GM10266 (cell line): ENCODE results near the gene TM9SF3.

Experiments used
- DNase-seq: peaks from one replicate; pipeline ENCODE4 v3.0.0; 2012; ENCODE audit errors: extremely low spot score
- TF ChIP-seq, protein P1 (sequence below): IDR thresholded peaks from 2 replicates; pipeline ENCODE4 v1.5.1; 2012; ENCODE audit warnings: mild to moderate bottlenecking, low read depth; ENCODE audit not compliant: control insufficient read depth, insufficient read depth; ENCODE audit errors: missing control alignments

The TM9SF3 gene

DNA sequence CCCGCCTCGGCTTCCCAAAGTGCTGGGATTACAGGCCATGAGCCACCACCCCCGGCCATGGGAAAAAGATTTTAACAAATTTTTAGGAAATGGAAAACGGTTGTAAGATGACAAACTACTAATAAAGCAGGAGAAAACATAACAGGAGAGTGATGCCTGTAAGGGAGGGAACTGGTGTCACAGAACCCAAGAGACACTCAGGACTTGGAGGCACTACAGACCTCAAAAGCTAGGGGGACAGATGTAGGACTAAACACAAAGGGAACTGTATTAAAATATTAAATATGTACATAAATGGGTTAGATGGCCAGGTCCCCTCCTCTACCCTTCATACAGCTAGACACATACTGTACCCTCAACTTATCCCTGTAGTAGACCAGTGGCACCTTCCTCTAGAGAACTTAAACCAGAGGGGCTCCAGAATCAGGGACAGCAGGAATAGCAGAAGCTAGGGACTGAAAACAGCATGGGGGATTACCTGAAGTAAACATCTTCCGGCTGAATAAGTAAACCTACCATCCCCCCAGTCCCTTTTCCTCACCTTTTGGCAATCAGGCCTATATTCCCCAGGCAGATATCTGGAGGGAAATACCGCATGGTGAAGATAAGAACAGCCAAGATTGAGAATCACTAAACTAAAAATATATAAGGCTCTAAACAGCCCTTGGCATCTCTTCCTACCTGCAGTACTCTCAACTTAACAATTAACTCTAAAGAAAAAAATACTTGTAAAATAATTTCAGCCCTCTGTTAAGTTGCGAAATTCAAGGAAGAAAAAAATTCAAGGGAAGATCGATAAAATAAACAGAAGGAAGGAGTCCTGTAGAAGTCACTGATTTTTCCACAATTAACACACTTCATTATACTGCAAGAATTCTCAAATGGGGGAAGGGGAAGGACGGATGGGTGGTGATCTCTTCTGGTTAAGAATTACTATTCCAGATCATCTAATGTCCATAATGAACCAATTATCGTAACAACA lies 15.5 kb downstream of the TM9SF3 start:
- TF ChIP-seq, protein P1, sequence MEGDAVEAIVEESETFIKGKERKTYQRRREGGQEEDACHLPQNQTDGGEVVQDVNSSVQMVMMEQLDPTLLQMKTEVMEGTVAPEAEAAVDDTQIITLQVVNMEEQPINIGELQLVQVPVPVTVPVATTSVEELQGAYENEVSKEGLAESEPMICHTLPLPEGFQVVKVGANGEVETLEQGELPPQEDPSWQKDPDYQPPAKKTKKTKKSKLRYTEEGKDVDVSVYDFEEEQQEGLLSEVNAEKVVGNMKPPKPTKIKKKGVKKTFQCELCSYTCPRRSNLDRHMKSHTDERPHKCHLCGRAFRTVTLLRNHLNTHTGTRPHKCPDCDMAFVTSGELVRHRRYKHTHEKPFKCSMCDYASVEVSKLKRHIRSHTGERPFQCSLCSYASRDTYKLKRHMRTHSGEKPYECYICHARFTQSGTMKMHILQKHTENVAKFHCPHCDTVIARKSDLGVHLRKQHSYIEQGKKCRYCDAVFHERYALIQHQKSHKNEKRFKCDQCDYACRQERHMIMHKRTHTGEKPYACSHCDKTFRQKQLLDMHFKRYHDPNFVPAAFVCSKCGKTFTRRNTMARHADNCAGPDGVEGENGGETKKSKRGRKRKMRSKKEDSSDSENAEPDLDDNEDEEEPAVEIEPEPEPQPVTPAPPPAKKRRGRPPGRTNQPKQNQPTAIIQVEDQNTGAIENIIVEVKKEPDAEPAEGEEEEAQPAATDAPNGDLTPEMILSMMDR = no peak
- no peak for DNase-seq

DNA sequence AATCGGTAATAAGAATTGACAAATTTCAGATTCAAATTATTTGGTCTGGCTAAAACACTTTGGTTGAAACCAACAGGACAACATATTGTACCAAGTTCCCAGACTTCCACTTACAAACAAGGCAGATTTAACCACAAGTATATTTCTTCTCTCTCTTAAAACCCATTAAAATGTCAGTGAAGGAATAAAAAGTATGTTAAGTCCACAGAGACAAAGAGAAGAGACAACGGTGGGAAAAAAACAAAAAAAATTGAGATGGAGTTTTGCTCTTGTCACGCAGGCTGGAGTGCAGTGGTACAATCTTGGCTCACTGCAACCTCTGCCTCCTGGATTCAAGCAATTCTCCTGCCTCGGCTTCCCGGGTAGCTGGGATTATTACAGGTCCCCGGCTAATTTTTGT lies 16.3 kb downstream of the TM9SF3 start:
- TF ChIP-seq, protein P1 = no peak
- DNase-seq = no peak

DNA sequence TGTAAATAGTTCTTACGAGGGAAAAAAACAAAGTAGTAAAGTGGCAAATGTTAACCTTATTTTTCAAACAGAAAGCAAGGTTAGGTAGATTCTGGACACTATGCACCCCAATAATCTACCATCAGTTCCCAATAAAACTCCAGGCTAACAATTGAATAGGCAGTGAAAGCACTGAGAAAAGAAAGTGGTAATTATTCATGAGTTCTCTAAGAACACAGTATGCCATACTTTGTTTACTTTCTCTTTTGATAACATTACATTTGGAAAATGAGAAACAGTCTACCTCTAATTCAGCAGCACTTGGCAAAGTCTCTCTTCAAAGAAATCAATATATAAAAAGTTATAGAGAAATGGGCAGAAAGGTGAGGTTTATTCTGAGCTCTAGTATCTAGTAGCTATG lies 18.4 kb downstream of the TM9SF3 start:
- DNase-seq = no peak
- TF ChIP-seq, protein P1 = no peak

DNA sequence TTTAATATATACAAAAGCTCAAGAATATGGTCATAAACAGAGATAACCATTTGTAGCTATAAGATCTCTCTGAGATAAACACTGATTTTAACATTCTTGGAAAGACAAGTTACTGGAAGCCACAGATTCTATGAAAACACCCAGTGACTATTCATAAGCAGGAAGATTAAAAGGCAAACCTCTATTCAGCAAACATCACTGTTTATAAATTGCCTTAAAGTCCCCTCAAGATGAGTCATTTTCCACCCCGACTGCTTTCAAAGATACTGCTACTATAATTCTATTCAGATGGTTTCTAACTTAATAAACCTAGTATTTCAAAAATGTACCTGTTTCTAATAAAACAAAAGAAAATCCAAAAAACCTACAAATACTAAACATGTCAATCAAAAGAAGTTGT lies 21.0 kb downstream of the TM9SF3 start:
- no peak for DNase-seq
- TF ChIP-seq, protein P1 = no peak

DNA sequence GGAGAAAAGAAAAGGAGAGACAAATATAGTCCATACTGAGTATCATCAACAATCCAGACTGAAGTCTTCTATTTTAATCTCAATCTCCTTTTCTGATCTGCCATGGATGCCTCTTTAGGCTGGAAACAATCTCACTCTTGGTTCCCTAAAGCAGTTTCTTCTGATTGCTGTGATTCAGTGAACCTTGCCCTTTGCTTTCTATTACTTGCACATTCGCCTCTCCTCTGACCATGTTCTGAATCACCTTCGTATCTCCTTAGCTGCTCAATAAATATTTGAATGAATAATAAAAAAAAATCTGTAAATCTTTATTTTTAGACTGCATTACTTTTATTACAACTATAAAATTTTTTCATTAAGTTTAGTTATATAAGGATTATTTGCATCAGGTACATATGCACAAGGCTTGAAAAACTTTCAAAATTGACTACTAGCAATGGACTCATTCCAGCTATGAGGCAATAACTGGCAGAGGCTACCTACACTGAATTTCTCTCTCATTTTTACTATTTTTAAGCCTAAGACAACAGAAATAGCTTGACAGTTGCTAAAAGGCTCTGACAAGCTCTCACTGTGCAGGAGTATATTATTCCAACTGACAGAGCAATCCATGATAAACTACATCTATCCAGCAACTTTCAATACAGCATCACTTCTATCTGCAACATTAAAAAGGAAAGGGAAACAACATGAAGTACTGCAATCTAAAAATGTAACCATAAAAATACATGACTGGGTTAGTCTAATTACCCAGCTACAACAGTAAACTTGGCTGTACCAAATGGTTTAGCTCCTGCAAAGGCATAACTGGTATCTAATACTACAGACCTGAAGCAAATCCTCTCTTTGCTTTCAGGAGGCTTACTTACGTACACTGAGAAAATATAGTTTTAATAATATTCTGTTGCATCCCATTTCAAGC lies 25.6 kb downstream of the TM9SF3 start:
- no peak for DNase-seq
- TF ChIP-seq, protein P1 = no peak

DNA sequence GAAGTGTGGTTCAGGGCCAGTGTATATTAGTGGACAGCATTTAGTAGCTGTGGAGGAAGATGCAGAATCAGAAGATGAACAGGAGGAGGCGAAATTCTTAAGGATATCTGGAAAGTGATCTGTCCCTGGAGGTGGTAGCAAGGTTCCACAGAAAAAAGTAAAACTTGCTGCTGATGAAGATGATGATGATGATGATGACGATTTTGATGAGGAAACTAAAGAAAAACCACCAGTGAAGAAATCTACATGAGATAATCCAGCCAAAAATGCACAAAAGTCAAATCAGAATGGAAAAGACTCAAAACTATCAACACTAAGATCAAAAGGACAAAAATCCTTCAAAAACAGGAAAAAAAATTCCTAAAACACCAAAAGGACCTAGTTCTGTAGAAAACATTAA lies 26.3 kb downstream of the TM9SF3 start:
- no peak for DNase-seq
- TF ChIP-seq, protein P1 = no peak
